Mammary epithelial cell (primary cell): ENCODE data around the gene ZPLD1.

ENCODE experiments used
- EZH2 ChIP-seq: IDR thresholded peaks from 2 replicates; pipeline ENCODE4 v1.6.1; 2012; ENCODE audit warnings: low read length, inconsistent platforms, borderline replicate concordance
- TF ChIP-seq, protein P1 (sequence below), 2 donors: IDR thresholded peaks in 1 of 2; conservative IDR thresholded peaks in 1 of 2; 2 replicates each; pipeline ENCODE4 v1.5.1; 2011 to 2012; ENCODE audit warnings: inconsistent platforms in 2 of 2, low read length in 2 of 2, mild to moderate bottlenecking in 2 of 2, control low read depth in 1 of 2, low read depth in 1 of 2; ENCODE audit not compliant: insufficient read depth in 1 of 2; ENCODE audit errors: extremely low read depth in 1 of 2

DNA sequence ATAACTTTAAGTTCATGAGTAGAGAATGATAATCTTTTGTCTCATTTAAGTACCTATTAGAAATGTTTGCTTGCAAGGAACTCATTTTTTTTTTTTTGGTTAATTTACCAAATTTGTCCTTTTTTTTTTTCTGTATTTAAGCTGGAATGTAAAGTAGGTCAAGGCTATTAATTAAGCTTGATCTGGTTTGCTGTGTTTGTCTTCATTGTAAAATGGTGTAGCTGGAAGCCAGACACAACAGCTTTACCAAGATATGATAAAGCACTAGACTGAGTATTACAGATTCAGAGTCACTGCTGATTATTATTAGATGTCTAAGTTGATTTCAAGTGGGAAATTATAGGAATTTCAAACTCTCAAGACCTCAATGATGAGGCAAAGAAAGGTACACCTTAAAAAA is 15.0 kb upstream of the ZPLD1 start:
- TF ChIP-seq, protein P1, sequence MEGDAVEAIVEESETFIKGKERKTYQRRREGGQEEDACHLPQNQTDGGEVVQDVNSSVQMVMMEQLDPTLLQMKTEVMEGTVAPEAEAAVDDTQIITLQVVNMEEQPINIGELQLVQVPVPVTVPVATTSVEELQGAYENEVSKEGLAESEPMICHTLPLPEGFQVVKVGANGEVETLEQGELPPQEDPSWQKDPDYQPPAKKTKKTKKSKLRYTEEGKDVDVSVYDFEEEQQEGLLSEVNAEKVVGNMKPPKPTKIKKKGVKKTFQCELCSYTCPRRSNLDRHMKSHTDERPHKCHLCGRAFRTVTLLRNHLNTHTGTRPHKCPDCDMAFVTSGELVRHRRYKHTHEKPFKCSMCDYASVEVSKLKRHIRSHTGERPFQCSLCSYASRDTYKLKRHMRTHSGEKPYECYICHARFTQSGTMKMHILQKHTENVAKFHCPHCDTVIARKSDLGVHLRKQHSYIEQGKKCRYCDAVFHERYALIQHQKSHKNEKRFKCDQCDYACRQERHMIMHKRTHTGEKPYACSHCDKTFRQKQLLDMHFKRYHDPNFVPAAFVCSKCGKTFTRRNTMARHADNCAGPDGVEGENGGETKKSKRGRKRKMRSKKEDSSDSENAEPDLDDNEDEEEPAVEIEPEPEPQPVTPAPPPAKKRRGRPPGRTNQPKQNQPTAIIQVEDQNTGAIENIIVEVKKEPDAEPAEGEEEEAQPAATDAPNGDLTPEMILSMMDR (conservative IDR thresholded peaks at IDR 0.05 in 1 of 2, IDR thresholded peaks at IDR 0.05 in 1 of 2; ENCODE audit: extremely low read depth in 1 of 2, insufficient read depth in 1 of 2, low read depth in 1 of 2, low read length in 2 of 2): no peak
- no peak for TF ChIP-seq EZH2
